NB4 (cell line): ENCODE results near the gene CEP170B.

Experiments used
- DNase-seq: peaks from one replicate; pipeline ENCODE4 v3.0.0; 2010; ENCODE audit warnings: low read depth
- H3K4me3 ChIP-seq: one replicate; pipeline ENCODE4 v1.5.1; 2011; ENCODE audit warnings: mild to moderate bottlenecking, low read depth, low read length, moderate library complexity
- MYC ChIP-seq: IDR thresholded peaks from 2 replicates; pipeline ENCODE4 v1.6.1; 2011; ENCODE audit warnings: low read depth, low read length
- POLR2A ChIP-seq: IDR thresholded peaks from 2 replicates; pipeline ENCODE4 v1.6.1; 2011; ENCODE audit warnings: mild to moderate bottlenecking; ENCODE audit not compliant: insufficient read length; ENCODE audit errors: extremely low read depth
- TF ChIP-seq, protein P1 (sequence below): IDR thresholded peaks from one replicate; pipeline ENCODE4 v1.5.1; 2012; ENCODE audit warnings: low read depth, low read length
- TF ChIP-seq, protein P2 (sequence below): IDR thresholded peaks from 2 replicates; pipeline ENCODE4 v1.6.1; 2011; ENCODE audit warnings: low read depth, low read length

Gene CEP170B

DNA sequence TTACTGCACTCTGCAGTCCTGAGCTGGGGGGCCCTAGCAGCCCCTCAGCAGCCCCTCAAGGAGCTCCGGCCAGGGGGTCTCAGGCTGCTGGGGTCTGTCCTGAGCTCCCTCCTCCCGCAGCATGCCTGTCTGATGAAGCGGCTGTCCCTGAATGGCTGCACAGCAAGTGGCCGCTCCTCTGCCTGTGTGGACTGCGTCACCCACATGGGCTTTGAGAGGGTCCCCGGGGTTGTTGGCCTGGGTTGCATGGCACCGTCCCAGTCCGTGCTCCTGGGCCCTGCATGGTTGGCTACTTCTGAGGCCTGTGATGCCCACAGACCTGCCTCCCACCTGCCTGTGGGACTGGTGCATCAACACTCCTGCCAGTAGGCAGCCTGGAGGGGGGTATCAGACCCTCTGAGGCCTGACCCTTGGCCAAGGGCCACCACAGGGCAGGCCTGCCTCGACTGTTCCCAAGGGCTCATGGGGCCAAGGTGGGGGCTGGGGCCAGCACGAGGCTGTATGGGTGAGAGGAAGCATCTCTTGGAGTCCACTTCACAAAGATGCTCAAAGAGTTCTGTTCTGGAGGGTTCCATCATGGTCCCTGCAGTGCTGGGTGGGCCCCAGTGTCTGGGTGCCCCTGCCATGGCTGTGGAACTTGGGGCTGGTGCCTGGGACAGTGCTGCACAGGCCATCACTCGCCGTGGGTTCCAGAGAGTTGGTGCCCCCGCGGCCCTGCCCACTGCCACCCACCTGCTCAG is 12.2 kb downstream of the CEP170B start:
- TF ChIP-seq, protein P1, sequence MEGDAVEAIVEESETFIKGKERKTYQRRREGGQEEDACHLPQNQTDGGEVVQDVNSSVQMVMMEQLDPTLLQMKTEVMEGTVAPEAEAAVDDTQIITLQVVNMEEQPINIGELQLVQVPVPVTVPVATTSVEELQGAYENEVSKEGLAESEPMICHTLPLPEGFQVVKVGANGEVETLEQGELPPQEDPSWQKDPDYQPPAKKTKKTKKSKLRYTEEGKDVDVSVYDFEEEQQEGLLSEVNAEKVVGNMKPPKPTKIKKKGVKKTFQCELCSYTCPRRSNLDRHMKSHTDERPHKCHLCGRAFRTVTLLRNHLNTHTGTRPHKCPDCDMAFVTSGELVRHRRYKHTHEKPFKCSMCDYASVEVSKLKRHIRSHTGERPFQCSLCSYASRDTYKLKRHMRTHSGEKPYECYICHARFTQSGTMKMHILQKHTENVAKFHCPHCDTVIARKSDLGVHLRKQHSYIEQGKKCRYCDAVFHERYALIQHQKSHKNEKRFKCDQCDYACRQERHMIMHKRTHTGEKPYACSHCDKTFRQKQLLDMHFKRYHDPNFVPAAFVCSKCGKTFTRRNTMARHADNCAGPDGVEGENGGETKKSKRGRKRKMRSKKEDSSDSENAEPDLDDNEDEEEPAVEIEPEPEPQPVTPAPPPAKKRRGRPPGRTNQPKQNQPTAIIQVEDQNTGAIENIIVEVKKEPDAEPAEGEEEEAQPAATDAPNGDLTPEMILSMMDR = no peak
- TF ChIP-seq MYC (no peak), POLR2A (no peak)
- TF ChIP-seq, protein P2, sequence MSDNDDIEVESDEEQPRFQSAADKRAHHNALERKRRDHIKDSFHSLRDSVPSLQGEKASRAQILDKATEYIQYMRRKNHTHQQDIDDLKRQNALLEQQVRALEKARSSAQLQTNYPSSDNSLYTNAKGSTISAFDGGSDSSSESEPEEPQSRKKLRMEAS = no peak
- H3K4me3 ChIP-seq = no peak overlapping the region
- DNase-seq = no peak

DNA sequence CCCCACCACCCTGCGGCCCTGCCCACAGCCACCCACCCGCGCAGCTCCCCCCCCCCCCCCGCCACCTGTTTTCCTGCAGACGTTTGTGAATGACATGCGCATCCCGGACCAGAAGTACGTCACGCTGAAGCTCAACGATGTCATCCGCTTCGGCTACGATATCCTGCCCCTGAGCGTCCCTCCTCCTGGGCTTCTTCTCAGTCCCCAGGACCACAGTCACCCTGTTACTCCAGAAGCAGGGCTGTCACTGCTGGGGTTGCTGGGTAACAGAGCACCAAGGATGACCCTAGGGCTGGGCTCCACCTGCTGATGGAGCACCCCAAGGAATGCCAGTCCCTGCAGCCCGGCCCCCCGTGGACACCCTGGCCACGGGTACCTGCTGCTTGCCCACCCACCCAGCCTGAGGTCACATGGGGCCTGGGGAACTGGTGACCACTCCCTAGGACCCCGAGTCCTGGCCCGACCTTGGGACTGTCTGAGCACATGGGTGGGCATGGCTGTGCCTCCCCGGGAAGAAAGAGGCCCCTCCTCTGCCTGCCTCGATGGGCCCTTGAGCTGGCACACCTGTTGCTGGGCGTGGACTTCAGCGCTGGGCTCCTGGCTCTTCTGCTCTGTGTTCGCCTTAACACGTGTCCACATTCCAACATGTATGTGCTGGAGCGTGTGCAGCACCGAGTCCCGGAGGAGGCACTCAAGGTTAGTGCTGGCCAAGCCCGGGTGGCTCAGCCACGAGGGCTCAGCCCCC is 12.9 kb downstream of the CEP170B start:
- no peak overlapping the region for H3K4me3 ChIP-seq
- DNase-seq = no peak
- TF ChIP-seq, protein P1 = no peak
- TF ChIP-seq, protein P2 = no peak
- TF ChIP-seq MYC = no peak
- no peak for TF ChIP-seq POLR2A

DNA sequence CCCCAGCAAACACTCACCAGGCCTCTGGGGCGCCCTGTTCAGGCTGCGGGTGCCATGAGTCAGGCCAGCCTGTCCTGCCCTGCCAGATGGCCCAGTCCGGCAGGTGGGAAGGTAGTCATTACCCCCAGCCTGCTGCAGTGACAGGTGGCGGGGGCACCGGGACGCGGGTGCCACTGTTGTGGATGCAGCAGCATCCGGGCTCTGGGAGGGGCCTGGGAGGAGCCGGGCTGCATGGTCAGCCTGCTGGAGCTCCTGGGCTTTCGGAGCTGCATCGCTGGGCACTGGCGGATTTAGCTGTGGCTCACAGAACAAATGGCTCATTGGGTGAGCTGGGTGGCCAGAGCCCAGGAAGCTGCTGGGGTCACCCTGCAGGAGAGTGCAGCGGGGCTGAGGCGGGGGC is 13.5 kb downstream of the CEP170B start:
- DNase-seq = no peak
- no peak for TF ChIP-seq MYC
- TF ChIP-seq POLR2A = no peak
- TF ChIP-seq, protein P1 = no peak
- TF ChIP-seq, protein P2 = no peak
- no peak overlapping the region for H3K4me3 ChIP-seq

DNA sequence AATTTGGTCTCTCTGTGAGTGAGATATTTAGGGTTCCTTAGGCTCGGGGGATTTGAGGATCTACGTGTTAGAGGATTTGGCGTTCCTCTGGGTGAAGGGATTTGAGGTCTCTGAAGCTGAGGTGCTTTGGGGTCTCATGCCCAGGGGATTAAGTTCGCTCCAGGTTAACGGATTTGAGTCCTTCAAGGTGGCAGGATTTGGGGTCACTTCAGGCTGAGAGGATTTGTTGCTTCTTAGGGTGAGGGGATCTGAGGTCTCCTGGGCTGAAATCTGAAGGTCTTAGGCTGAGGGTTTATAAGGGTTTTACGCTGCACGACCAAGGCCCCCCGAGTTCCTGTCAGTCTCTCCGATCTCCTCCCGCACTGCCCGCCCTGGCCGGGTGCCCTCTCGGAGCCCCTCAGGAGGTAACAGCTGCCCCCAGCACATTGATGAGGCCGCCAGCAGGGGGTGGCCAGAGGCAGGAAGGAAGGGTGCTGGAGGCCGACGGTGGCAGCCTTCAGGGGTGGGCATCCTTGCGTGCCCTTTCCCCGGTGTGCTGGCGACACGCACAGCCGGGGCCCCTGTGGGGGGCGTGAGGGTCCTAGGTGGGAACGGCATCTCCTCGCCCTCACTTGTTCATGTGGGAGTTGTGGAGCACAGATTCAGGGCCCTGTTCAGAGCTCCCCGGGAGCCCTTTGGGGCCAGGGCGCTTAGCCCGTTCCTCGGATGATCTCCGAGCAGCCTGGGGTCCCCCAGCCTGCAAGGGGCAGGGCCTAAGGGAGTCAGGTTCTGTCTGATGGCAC is 14.3 kb downstream of the CEP170B start:
- no peak overlapping the region for H3K4me3 ChIP-seq
- no peak for DNase-seq
- TF ChIP-seq, protein P2 = no peak
- TF ChIP-seq, protein P1 = no peak
- TF ChIP-seq MYC (no peak), POLR2A (no peak)

DNA sequence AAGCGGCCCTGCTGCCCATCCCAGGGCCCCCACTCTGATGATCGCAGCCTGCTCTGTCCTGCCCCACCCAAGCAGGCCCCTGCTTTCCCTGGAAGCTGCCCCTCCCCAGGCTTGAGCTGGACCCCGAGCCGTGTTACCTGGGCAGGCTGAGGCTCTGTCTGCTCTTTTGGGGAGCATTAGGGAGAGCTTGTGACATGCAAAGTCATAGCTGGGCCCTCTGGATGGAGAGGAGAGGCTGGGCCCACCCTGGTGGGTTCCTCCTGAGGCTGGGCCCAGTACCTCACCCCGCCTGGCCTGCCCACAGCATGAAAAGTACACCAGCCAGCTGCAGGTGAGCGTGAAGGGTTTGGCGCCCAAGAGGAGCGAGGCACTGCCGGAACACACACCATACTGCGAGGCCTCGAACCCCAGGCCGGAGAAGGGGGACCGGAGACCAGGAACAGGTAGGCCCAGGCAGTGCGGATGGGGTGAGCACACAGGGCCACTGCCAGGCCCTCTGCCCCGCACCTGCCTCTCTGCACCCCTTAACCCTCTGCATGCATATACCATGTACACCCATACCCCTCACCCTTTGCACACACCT is 15.0 kb downstream of the CEP170B start:
- H3K4me3 ChIP-seq = no peak overlapping the region
- TF ChIP-seq, protein P2 = no peak
- no peak for TF ChIP-seq MYC
- TF ChIP-seq POLR2A = no peak
- TF ChIP-seq, protein P1 = no peak
- no peak for DNase-seq
